Loucy (cell line): ENCODE data around the gene ODF2.

Experiments
- H2AFZ ChIP-seq: fragments of 200-600 bp; sonication (generic); 2 replicates; pipeline ENCODE4 v1.6.0; 2016; ENCODE audit warnings: antibody characterized with exemption, mild to moderate bottlenecking, low read length, moderate library complexity
- H3F3A ChIP-seq: fragments of 200-600 bp; 2 replicates; pipeline ENCODE4 v1.6.0; 2016; ENCODE audit warnings: antibody characterized with exemption, low read depth, mild to moderate bottlenecking
- H3K27me3 ChIP-seq: fragments of 200-600 bp; sonication (generic); 2 replicates; pipeline ENCODE4 v1.6.1; 2014; ENCODE audit warnings: low read length, mild to moderate bottlenecking; ENCODE audit not compliant: insufficient read depth, poor library complexity, severe bottlenecking
- H3K36me3 ChIP-seq: fragments of 200-600 bp; sonication (generic); 2 replicates; pipeline ENCODE4 v1.6.1; 2016; ENCODE audit warnings: low read length; ENCODE audit not compliant: insufficient read depth
- H3K4me1 ChIP-seq: fragments of 200-600 bp; sonication (generic); 2 replicates; pipeline ENCODE4 v1.5.1; 2014; ENCODE audit warnings: low read length, mild to moderate bottlenecking; ENCODE audit not compliant: insufficient read depth, poor library complexity, severe bottlenecking
- H3K4me2 ChIP-seq: fragments of 200-600 bp; sonication (generic); 2 replicates; pipeline ENCODE4 v1.6.0; 2014; ENCODE audit warnings: antibody characterized with exemption, low read length, low read depth, mild to moderate bottlenecking; ENCODE audit not compliant: poor library complexity, severe bottlenecking
- H3K4me3 ChIP-seq: fragments of 200-600 bp; sonication (generic); 2 replicates; pipeline ENCODE4 v1.5.1; 2014; ENCODE audit warnings: low read length, mild to moderate bottlenecking, mixed read lengths; ENCODE audit not compliant: poor library complexity, severe bottlenecking
- H3K79me2 ChIP-seq: fragments of 200-600 bp; sonication (generic); 2 replicates; pipeline ENCODE4 v1.6.1; 2014; ENCODE audit warnings: low read length; ENCODE audit not compliant: insufficient read depth
- H3K9ac ChIP-seq: fragments of 200-600 bp; sonication (generic); 2 replicates; pipeline ENCODE4 v1.6.0; 2014; ENCODE audit warnings: mild to moderate bottlenecking, low read depth, low read length, moderate library complexity; ENCODE audit not compliant: poor library complexity, severe bottlenecking
- H3K9me2 ChIP-seq: fragments of 200-600 bp; sonication (generic); replicated peaks from 2 replicates; pipeline ENCODE4 v1.6.1; 2016; ENCODE audit warnings: low read depth, low read length, mixed read lengths
- H3K9me3 ChIP-seq: fragments of 200-600 bp; sonication (generic); 2 replicates; pipeline ENCODE4 v1.6.1; 2014; ENCODE audit warnings: mild to moderate bottlenecking, antibody characterized with exemption, low read length, low read depth; ENCODE audit not compliant: insufficient read depth
- H4K20me1 ChIP-seq: fragments of 200-600 bp; sonication (generic); 2 replicates; pipeline ENCODE4 v1.6.0; 2014; ENCODE audit warnings: antibody characterized with exemption, low read length, mild to moderate bottlenecking; ENCODE audit not compliant: insufficient read depth, poor library complexity, severe bottlenecking
- EZH2phosphoT487 ChIP-seq: fragments of 200-600 bp; IDR thresholded peaks from 2 replicates; pipeline ENCODE4 v1.6.1; 2018; ENCODE audit warnings: antibody characterized with exemption, mild to moderate bottlenecking, moderate library complexity, borderline replicate concordance
- TF ChIP-seq, protein P1 (sequence below): fragments of 200-600 bp; sonication (generic); conservative IDR thresholded peaks from 2 replicates; pipeline ENCODE4 v1.5.1; 2014; ENCODE audit warnings: mild to moderate bottlenecking, antibody characterized with exemption, low read length

The ODF2 gene

DNA sequence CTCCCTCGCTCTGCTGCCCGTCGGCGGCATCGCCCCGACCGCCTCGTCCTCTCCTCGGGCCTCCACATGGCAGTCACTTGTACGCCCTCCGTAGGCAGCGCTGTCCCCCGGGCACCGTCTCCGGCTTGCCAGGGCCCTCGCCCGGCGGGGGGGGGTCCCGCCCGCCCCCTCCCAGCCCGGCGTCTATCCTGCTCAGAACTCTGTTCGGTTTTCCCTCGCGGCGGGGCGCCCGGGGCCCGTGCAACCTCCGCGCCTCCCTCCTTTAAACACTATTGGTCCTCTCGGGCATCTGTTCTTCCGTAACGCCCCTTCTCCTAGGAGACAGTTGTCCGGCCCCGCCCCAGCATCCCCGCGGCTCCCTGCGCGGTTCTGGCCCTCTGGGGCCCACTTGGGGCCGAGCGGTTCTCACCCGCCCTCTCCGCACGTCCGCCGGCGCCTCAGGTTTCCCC, 831 bp downstream of the ODF2 start:
- Histone ChIP-seq H3K27me3 (no peaks in the 10 kb centered on the region), H3K79me2 (peaks cover 38% of the 10 kb centered on the region), H3K9ac (peak overlapping the region; percentile 96), H3K4me1 (peaks cover 15% of the 10 kb centered on the region), H3K36me3 (peaks cover 19% of the 10 kb centered on the region; the same call in 1 of the 2 replicates), H4K20me1 (peaks cover 16% of the 10 kb centered on the region), H3K9me2 (no peaks in the 10 kb centered on the region), H3K9me3 (no peaks in the 10 kb centered on the region), H3F3A (no peaks in the 10 kb centered on the region), H3K4me2 (peak overlapping the region; percentile 96), H3K4me3 (peak overlapping the region; percentile 100), H2AFZ (peak overlapping the region; percentile 97)
- TF ChIP-seq EZH2phosphoT487: no peak

- Histone ChIP-seq H2AFZ (peak overlapping the region; percentile 97; the same call in 1 of the 2 replicates), H3K79me2 (peaks cover 38% of the 10 kb centered on the region), H3K36me3 (peaks cover 25% of the 10 kb centered on the region; the same call in 1 of the 2 replicates), H4K20me1 (peaks cover 16% of the 10 kb centered on the region), H3K4me2 (peak overlapping the region; percentile 96), H3F3A (no peaks in the 10 kb centered on the region), H3K9me2 (no peaks in the 10 kb centered on the region), H3K9me3 (no peaks in the 10 kb centered on the region), H3K4me1 (peaks cover 15% of the 10 kb centered on the region), H3K27me3 (no peaks in the 10 kb centered on the region), H3K4me3 (peak overlapping the region; percentile 100), H3K9ac (peak overlapping the region; percentile 96)
- TF ChIP-seq EZH2phosphoT487: no peak
- TF ChIP-seq, protein P1, sequence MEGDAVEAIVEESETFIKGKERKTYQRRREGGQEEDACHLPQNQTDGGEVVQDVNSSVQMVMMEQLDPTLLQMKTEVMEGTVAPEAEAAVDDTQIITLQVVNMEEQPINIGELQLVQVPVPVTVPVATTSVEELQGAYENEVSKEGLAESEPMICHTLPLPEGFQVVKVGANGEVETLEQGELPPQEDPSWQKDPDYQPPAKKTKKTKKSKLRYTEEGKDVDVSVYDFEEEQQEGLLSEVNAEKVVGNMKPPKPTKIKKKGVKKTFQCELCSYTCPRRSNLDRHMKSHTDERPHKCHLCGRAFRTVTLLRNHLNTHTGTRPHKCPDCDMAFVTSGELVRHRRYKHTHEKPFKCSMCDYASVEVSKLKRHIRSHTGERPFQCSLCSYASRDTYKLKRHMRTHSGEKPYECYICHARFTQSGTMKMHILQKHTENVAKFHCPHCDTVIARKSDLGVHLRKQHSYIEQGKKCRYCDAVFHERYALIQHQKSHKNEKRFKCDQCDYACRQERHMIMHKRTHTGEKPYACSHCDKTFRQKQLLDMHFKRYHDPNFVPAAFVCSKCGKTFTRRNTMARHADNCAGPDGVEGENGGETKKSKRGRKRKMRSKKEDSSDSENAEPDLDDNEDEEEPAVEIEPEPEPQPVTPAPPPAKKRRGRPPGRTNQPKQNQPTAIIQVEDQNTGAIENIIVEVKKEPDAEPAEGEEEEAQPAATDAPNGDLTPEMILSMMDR: no peak
Measured at GRCh38 chr9:128457207-128457606, 1.4 kb downstream of the ODF2 start.

DNA sequence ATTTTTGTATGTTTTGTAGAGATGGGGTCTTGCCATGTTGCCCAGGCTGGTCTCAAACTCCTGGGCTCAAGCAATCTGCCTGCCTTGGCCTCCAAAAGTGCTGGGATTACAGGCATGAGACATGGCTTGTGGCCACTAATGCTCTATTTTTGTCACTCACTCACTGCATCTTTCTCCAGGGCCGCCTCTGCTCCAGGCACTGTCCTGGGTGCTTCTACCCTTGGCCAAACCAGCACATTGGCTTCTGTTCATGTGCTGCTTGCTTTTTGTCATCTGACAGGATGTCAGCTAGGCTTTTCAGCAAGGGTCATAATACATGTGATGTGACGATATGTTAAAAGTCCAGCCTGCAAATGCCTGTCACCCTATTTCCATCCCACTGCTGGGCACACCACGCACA, 3.2 kb downstream of the ODF2 start:
- peaks cover 15% of the 10 kb centered on the region for H3K4me1 ChIP-seq
- H4K20me1 ChIP-seq: peaks cover 16% of the 10 kb centered on the region
- TF ChIP-seq EZH2phosphoT487: no peak
- TF ChIP-seq, protein P1: no peak
- peaks cover 36% of the 10 kb centered on the region; the same call in 1 of the 2 replicates for H3K36me3 ChIP-seq
- H3K9ac ChIP-seq: no peak overlapping the region
- H3K9me2 ChIP-seq: no peaks in the 10 kb centered on the region
- H3K4me3 ChIP-seq: no peak overlapping the region
- H2AFZ ChIP-seq: no peak overlapping the region
- H3F3A ChIP-seq: no peaks in the 10 kb centered on the region
- no peaks in the 10 kb centered on the region for H3K9me3 ChIP-seq
- no peaks in the 10 kb centered on the region for H3K27me3 ChIP-seq
- peaks cover 38% of the 10 kb centered on the region for H3K79me2 ChIP-seq
- H3K4me2 ChIP-seq: no peak overlapping the region

DNA sequence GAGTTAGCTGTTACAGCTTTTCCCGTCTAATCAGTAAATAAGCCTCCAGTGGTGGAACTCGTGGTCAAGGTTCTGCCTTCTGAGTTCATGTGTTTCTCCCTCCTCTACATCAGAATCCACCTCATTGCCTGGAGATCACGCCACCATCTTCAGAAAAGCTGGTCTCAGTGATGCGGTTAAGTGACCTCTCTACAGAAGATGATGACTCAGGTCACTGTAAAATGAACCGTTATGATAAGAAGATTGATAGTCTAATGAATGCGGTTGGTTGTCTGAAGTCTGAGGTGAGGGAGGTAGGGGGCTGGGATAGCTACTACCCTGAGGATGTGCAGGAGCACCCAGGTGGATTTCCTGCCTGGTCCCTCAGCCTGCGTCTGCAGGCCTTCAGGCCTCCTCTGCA, 13.3 kb downstream of the ODF2 start:
- Histone ChIP-seq H3K79me2 (no peaks in the 10 kb centered on the region), H4K20me1 (no peaks in the 10 kb centered on the region), H3K9me2 (no peaks in the 10 kb centered on the region), H3K27me3 (no peaks in the 10 kb centered on the region), H3F3A (no peaks in the 10 kb centered on the region), H3K4me1 (peaks cover 6% of the 10 kb centered on the region), H3K4me3 (no peak overlapping the region), H3K9ac (no peak overlapping the region), H3K36me3 (peaks cover 29% of the 10 kb centered on the region; the same call in 1 of the 2 replicates), H3K9me3 (no peaks in the 10 kb centered on the region), H2AFZ (no peak overlapping the region), H3K4me2 (no peak overlapping the region)
- TF ChIP-seq, protein P1: no peak
- TF ChIP-seq EZH2phosphoT487: no peak
